H4 (cell line): ENCODE data around the gene PACRG. TPM values are rescaled to one million over a fixed set of nuclear protein-coding genes. Genes with fewer than 3 reads are reported as not detected.

Experiments
- DNase-seq: peaks from one replicate; pipeline ENCODE4 v3.0.0-alpha.2; 2015; ENCODE audit warnings: low spot score
- total RNA-seq: library from RNA; depleted of rRNA; stranded (reverse); fragments of >200 nt; shearing (Covaris generic); gene quantifications from 2 replicates; pipeline ENCODE4 v1.2.3, GENCODE V29; 2014

PACRG gene
- total RNA-seq, 1 experiment from 2014 or later = not detected

GRCh38 chr6:163176097-163176496, 448.3 kb downstream of the PACRG start:
- DNase-seq = no peak

- no peak for DNase-seq
Observed at GRCh38 chr6:163177007-163177406, 449.2 kb downstream of the PACRG start.

- no peak for DNase-seq
Observed at GRCh38 chr6:163177892-163178420, 450.2 kb downstream of the PACRG start.

GRCh38 chr6:163179061-163179460, 451.3 kb downstream of the PACRG start:
- DNase-seq = no peak

GRCh38 chr6:163179721-163180120, 451.9 kb downstream of the PACRG start:
- DNase-seq = no peak

- peak; percentile 25 for DNase-seq
Observed at GRCh38 chr6:163180874-163181541, 453.2 kb downstream of the PACRG start.

- DNase-seq = no peak
Observed at GRCh38 chr6:163181666-163182180, 453.9 kb downstream of the PACRG start.

GRCh38 chr6:163182696-163183095, 454.9 kb downstream of the PACRG start:
- no peak for DNase-seq

- DNase-seq = no peak
Observed at GRCh38 chr6:163183806-163184205, 456.0 kb downstream of the PACRG start.

- no peak for DNase-seq
Observed at GRCh38 chr6:163185744-163186143, 458.0 kb downstream of the PACRG start.

GRCh38 chr6:163186527-163186926, 458.8 kb downstream of the PACRG start:
- no peak for DNase-seq

- DNase-seq = no peak
Observed at GRCh38 chr6:163187201-163187600, 459.4 kb downstream of the PACRG start.

- DNase-seq = no peak
Observed at GRCh38 chr6:163187606-163188005, 459.8 kb downstream of the PACRG start.

- no peak for DNase-seq
Observed at GRCh38 chr6:163188746-163189145, 461.0 kb downstream of the PACRG start.

- DNase-seq = no peak
Observed at GRCh38 chr6:163189609-163190008, 461.8 kb downstream of the PACRG start.

- no peak for DNase-seq
Observed at GRCh38 chr6:163190786-163191185, 463.0 kb downstream of the PACRG start.

- DNase-seq = no peak
Observed at GRCh38 chr6:163191704-163192537, 464.1 kb downstream of the PACRG start.

- no peak for DNase-seq
Observed at GRCh38 chr6:163192591-163192990, 464.8 kb downstream of the PACRG start.

- DNase-seq = no peak
Observed at GRCh38 chr6:163193326-163193725, 465.6 kb downstream of the PACRG start.

GRCh38 chr6:163195721-163196691, 468.2 kb downstream of the PACRG start:
- DNase-seq = no peak

GRCh38 chr6:163197839-163198238, 470.1 kb downstream of the PACRG start:
- no peak for DNase-seq

GRCh38 chr6:163198396-163198795, 470.6 kb downstream of the PACRG start:
- DNase-seq = no peak
